ENCODE measurements around the gene ERP27.

The ERP27 gene

GRCh38 chr12:14938301-14938700 is at the start of gene ERP27:
TSS of gene ERP27 (minus strand) at chr12:14938537. CDS start at chr12:14938508, 29 bp downstream.
- no peak for DNase-seq

- no peak for DNase-seq
Observed at GRCh38 chr12:14988035-14988434, 49.7 kb upstream of the ERP27 start.

DNA sequence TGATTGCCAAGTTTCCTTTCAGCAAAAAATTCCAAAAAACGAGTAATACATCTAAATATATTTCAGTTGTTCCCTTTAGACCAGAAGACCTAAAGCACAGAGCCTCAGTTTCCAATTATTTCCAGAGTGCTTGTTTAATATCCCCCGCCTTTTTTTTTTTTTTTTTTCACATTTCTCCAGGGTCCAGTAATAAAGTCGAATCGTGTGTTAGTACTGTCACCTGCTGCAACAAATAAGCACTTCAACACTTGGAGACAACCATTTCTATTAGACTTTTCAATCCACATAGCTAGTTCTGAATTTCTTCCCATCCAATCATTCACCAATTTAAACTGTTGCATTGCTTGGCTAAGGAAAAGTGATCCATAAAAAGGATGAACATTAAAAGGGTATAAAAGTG is 48.1 kb upstream of the ERP27 start:
- DNase-seq, result no peak

- no peak for DNase-seq
Observed at GRCh38 chr12:14984766-14985285, 46.5 kb upstream of the ERP27 start.

DNA sequence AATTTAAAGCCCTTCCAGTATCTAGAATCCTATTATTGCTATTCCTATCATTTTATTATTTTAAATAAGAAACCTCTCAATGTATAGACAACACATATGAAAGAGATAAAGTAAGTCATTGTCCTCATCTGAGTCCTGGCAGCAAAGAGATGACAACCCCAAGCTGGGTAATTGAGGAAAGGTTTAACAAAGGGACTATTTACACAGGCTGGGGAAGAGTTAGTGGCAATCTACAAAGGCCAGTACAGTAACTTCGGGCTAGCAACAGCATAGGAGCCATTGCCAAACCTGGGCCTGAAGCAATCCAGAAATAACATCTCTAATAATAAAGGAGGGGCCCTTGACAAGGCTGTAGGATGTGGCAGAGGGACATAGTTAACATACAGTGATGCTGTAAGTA is 45.7 kb upstream of the ERP27 start:
- DNase-seq, result no peak

- DNase-seq, result no peak
Observed at GRCh38 chr12:14982991-14983390, 44.7 kb upstream of the ERP27 start.

DNA sequence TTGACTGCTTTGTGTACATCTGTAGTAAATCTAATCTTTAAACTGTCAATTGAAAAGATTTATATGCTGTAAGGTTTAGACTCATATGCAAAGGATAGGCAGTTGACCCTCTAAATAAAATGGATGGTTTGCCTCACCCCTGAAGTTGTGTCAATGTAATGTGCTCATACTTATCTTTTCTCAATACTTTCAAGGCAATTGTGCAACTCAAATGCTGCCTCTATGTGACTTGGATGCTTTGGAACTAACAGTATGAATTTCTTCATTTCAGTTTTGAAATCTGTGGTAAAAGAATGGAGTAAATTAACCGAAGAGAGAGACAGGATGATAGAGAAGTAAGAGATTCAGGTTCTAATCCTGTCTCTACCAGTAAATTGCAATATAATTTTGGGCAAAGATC is 44.2 kb upstream of the ERP27 start:
- DNase-seq, result no peak

DNA sequence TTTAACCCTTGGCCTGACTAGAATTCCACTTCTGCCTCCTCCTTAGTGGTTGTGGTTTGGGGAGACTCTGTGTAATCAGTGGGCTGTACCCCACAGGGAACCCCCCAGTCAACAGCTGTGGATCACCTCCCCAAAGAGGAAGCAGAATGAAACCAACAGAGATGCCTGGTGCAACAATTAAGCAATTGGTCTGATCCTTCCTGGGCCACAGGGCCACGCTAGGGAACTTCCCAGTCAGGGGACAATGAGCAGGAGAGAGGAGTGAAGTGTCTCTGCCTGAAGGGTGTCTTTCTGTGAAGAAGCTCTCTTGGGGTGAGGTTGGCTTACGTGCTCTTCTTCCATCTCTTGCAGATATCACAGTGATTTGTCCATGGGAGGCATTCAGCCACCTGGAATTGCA is 42.7 kb upstream of the ERP27 start:
- DNase-seq, result no peak

DNA sequence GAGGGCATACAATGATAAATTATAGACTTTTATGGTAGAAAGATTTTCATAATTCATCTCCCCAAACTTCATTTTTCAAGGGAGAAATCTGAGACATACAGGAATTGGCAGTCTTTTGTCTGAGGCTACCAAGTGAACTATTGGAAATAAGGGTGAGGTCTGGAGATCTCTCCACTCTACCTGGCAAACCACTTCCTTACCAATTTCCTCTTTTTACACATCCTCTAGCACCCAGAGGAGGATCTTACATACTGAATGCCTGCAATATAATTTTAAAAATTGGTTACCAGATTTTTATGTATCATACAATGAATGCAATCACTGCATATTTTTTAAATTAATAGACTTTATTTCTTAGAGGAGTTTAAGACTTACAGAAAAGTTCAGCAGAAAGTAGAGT is 41.1 kb upstream of the ERP27 start:
- DNase-seq, result no peak

DNA sequence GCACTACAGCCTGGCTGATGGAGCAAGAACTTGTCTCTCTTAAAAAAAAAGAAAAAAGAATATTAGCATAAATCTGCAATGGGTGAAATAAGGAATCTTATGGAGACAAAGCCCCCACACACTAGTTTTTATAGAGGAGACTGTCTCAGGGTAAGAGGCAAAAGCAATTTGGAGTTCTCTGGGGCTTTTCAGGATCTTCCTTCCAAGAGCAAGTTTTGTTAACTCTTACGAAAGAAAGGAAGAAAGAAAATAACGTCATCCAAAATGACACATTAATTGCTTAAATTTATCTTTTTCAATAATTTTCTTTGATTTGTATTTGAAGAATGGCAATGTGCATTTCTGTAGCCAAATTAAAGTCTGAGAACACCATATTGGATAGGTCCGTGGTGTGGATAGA is 38.3 kb upstream of the ERP27 start:
- no peak for DNase-seq

DNA sequence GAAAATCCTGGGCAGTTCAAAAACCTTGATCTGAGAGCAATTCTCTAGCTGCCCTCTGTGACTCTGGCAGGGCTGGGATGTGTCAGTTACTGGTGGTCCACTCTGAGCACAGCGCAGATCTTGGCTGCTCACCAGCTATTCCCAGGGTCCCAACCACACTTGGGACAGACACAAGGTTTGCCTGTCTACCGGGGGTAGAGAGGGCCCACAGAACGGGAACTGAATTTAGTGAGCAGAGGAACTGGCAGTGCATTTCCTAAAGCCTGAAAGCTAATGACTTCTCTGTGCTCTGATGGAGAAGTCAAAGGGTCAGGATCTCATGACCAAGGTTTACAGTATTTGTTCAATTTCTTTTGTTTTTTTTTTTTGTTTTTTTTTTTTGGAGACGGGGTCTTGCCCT is 37.1 kb upstream of the ERP27 start:
- DNase-seq, result no peak

GRCh38 chr12:14974633-14975032 is 36.3 kb upstream of the ERP27 start:
- DNase-seq, result no peak

GRCh38 chr12:14972816-14973215 is 34.5 kb upstream of the ERP27 start, which contains the start of gene PDE6H:
TSS of gene PDE6H (plus strand) at chr12:14973042. CDS start at chr12:14978013, 4,971 bp downstream.
- no peak for DNase-seq

- no peak for DNase-seq
Observed at GRCh38 chr12:14970473-14970872, 32.1 kb upstream of the ERP27 start.

DNA sequence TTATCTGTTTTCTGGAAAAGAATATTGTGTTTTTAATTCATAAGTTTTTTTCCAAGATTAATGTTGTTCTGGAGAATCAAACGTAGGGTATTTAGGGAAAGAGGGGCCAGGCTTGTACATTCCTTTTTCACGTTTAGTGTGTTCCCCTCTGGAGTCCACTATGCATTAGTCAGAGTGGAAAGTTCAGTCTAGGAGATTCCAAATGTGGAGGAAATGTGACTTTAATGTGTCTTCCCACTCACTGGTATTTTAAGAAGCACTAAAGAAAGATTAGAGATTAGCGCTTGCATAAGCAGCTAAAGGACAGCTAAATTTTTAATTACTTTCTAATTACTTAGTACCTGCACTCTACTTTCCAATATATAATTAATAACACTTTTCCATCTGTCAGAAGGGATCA is 30.1 kb upstream of the ERP27 start:
- no peak for DNase-seq

- no peak for DNase-seq
Observed at GRCh38 chr12:14965221-14965620, 26.9 kb upstream of the ERP27 start.

DNA sequence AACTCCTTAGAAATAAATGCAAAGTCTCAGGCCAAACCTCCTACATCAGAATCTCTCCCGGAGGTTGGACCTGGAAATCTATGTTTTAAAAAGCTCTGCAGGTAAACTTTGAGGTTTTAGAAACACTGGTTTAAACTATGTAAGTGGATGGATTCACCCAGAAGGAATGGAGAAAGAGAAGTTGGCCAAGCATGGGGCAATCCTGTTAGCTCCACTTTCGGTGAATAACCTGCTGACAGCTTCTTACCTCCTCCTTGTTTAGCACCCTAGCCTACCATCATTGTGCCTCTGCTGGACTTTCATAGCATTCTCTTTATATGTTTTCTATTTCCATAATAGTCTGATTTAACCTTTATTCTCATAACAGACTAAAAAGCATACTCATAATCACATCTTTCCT is 26.1 kb upstream of the ERP27 start:
- DNase-seq, result no peak

DNA sequence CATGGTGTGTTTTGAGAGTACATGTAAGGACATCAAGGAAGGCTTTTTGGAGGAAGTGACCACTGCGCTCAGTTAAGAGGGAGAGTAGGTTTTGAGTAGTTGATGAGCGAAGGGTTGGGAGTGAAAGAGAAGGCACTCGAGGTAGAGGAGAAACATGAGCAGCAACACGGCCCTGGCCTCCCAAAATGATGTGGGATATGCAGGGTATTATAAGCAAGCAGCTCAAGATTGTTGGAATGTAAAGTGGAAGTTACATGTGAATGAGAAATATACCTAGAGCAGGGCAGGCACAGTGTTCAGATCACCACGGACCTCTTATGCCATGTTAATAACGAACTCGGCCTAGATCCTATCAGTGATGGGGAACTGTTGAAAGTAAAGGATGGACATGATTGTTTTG is 25.2 kb upstream of the ERP27 start:
- DNase-seq, result no peak

- DNase-seq, result no peak
Observed at GRCh38 chr12:14962797-14963196, 24.5 kb upstream of the ERP27 start.

DNA sequence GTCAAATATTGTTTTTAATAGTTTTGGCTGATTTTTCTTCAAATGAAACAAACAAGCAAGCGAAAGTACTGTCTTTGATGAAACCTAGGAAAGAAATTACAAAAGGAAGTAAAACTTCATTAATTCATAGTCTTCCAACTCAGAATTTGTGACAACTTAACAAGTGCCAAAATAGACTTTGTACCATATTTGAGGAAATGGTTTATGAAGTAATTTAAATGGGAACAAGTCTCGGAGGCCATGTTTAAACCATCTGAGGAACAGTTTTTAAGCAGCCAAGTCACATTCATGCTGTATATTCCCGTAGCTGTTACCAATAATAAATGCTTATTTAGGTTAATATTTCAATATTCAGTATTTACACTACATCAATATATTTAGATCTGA is 23.8 kb upstream of the ERP27 start:
- DNase-seq, result no peak

DNA sequence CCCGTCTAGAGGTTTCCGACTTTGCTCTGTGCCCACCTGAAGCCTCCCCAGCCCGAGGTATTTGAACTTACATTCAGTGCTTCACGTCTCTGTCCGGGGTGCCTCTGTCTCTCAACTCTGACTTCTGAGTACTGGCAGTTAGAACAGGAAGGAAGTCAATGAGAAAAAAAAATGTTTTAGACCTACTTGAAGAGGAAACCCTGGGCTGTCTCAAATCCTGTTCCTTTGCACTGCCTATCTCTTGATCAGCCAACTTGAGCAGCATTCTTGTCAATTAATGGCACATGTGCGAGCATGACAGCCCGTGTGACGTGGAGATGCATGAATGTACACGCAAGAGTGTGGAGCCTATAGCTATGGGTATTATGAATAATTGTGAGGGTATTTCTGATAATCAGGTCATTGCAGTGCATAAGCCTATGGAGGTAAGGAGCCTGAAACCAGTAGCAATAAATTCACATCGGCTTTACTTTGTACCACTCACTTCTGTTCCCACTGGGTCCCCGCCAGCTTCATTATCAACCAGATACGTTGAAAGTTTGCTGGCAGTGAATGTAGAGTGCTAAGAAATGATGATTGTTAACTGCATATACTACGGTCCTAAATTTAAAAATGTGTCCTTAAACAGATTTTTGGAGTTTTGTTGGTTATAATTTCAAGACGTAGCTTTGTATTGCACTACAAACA is 23.3 kb upstream of the ERP27 start, which contains the start of gene ARHGDIB:
Gene ARHGDIB (minus strand): TSS at position 136 of the 687 bp plus-strand sequence. CDS start 10,889 bp downstream, outside the sequence.
- DNase-seq, result no peak

DNA sequence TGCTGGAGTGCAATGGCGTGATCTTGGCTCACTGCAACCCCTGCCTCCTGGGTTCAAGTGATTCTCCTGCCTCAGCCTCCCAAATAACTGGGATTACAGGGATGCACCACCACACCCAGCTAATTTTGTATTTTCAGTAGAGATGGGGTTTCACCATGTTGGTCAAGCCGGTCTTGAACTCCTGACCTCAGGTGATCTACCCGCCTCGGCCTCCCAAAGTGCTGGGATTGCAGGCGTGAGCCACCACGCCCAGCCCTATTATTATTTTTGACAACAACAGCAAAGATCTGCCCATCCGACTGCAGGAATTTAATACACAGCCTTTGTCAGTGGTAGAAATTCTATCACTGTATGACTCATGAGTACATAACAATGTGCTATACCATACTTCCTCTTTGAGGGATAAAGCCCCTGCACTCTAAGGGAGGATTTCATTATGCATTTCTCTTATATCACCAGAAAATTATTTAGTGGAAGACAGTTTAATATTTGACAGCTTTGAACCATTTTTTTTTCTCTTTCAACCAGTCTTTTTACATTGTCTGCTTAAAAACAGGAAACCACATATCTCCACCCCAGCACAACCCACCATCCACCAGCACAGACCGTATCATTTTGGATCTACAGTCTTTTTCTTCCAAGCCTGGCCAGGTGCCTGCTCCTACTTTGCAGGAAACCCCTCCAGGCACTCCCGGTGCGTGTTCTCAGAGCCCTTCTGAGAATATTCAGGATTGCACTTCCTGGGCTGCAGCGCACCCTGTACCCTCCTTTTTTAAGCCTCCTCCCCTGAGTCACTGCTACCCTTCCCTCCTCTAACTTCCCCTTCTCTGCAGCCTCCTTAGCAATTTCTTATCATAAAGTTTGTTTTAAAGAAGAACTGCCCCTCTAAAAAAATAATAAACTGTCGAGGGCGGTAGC is 22.5 kb upstream of the ERP27 start:
- DNase-seq, result no peak

- no peak for DNase-seq
Observed at GRCh38 chr12:14959916-14960496, 21.7 kb upstream of the ERP27 start.

DNA sequence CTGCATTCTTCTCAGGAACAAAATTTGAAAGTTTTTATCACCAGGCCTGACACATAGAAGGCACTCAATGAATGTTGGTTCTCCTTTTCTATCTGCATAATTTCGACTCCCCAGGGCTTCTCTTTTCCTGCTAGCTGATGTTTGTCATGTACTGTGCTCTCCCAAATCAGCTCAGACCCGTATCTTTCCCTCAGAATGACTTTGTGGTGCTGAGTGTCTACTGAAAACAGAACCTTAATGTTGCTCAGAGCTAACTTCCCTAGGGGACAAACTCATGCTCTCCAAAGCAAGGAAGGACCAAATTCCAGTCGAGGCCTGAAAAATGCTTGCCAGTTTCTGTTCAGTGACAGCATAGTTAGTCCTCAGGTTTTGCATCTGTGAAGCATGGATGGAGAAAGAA is 21.1 kb upstream of the ERP27 start:
- DNase-seq, result no peak

Data from stimulated activated CD4-positive, alpha-beta T cell treated with anti-CD3 and anti-CD28 coated beads, Interleukin-12 subunit alpha, Interleukin-12 subunit beta, amount 100 ng/mL, for 4 hours (primary cell).